Measurements from ENCODE around the gene RELN. TPM values are rescaled to one million over a fixed set of nuclear protein-coding genes. Genes with fewer than 3 reads are reported as not detected.

Gene RELN
- total and polyA plus RNA-seq, 9 of the 15 experiments (the other 6 are each of a cell fraction or from before 2014, with no cell fraction given): 12.9 to 43.2 (median 18.1) TPM

GRCh38 chr7:103680161-103681144, 309.0 kb downstream of the RELN start:
- Histone ChIP-seq H3K9me1 (ENCODE audit: control insufficient read depth, insufficient read depth, low read length) (no peaks in the 10 kb centered on the region), H3K9ac (ENCODE audit: insufficient read depth in 1 of 2, low read depth in 2 of 2, low read length in 2 of 2) (peak overlapping the region in 1 of 2 experiments; percentile 56; a peak in 2 of 4 replicates), H3K4me3 (no peak overlapping the region), H3K9me3 (replicated peaks; ENCODE audit: control insufficient read depth, insufficient read depth, low read depth, low read length) (no peaks in the 10 kb centered on the region), H3K79me2 (ENCODE audit: control insufficient read depth, insufficient read depth, low read length) (no peaks in the 10 kb centered on the region), H3K27ac (ENCODE audit: extremely low read depth, low read depth, low read length) (peak overlapping the region; percentile 51; the same call in 2 of the 3 replicates), H3K36me3 (ENCODE audit: control insufficient read depth, insufficient read depth, low read length) (no peaks in the 10 kb centered on the region), H3K4me2 (ENCODE audit: insufficient read depth, low read length) (0 out of 2 replicates have a peak overlapping the region, but pooled peaks have one; percentile 26), H3K27me3 (ENCODE audit: control insufficient read depth in 2 of 2, insufficient read depth in 2 of 2, low read length in 2 of 2) (no peaks in the 10 kb centered on the region), H4K20me1 (replicated peaks; ENCODE audit: control insufficient read depth, insufficient read depth, low read length) (no peaks in the 10 kb centered on the region), H3K4me1 (replicated peaks in 1 of 2; ENCODE audit: control insufficient read depth in 2 of 2, insufficient read depth in 2 of 2, low read length in 2 of 2) (peaks cover 4 to 13% of the 10 kb centered on the region in 2 experiments; a peak in 4 of 5 replicates), H2AFZ (ENCODE audit: low read depth, low read length) (peak overlapping the region; percentile 75)
- DNase-seq (ENCODE audit: extremely low read depth in 1 of 4, low spot score in 3 of 4) (peak in 3 of 4 experiments; percentile 20 to 82 (median 61)), FAIRE-seq (peak; percentile 91), ATAC-seq (peak; percentile 99)
- 22% methylated on average over 6 of the region's 6 CpGs for WGBS (ENCODE audit: insufficient coverage, low coverage, missing lambda C conversion rate)
- intact Hi-C loops (cut with micrococcal nuclease): no loop called here
- no TSS peak for BruUV-seq (replicated peaks)
- in situ Hi-C loops (cut with MboI): no loop called here
- ChIA-PET POLR2A (interaction anchor here (0.9 to 1.8 kb wide), 3 partner anchors 9 to 17 kb away, joined by 4 to 10 read pairs (median 5); no protein-coding TSS in a partner anchor), CTCF (ENCODE audit: low intra/inter-chr PET ratio) (no interaction called here)
- TF ChIP-seq EGR1 (conservative IDR thresholded peaks at IDR 0.05) (0 out of 2 replicates have a peak, but pooled peaks have one; percentile 28), NFIC (IDR thresholded peaks at IDR 0.05) (peak; percentile 32; the same call in 1 of the 2 replicates), ETV1 (tag; conservative IDR thresholded peaks at IDR 0.05; ENCODE audit: low read depth) (no peak), ZFX (CRISPR knock-in tag; IDR thresholded peaks at IDR 0.05) (peak; percentile 38; the same call in 1 of the 2 replicates), ZBTB7A (IDR thresholded peaks at IDR 0.05; ENCODE audit: borderline replicate concordance, control insufficient read depth, low read depth, low read length) (peak; percentile 17; the same call in 1 of the 2 replicates), ZNF592 (IDR thresholded peaks at IDR 0.05) (peak; percentile 20; the same call in 1 of the 2 replicates), SMARCA5 (IDR thresholded peaks at IDR 0.05) (peak; percentile 51; the same call in 1 of the 2 replicates), RREB1 (CRISPR knock-in tag; IDR thresholded peaks at IDR 0.05) (peak; percentile 48; the same call in 1 of the 2 replicates), FOXK2 (conservative IDR thresholded peaks at IDR 0.05 in 1 of 2, IDR thresholded peaks at IDR 0.05 in 1 of 2; ENCODE audit: low read depth in 2 of 2) (peak in 1 of 2 experiments; percentile 56; a peak in 1 of 4 replicates)
